Neutrophil (primary cell): ENCODE measurements around the gene LMOD2.

Source experiments
- H3K27ac ChIP-seq: fragments of 200-600 bp; sonication (generic); 2 replicates; pipeline ENCODE4 v1.5.1; 2016; ENCODE audit warnings: mild to moderate bottlenecking, moderate library complexity
- H3K27me3 ChIP-seq: fragments of 200-600 bp; sonication (generic); 2 replicates; pipeline ENCODE4 v1.6.0; 2016; ENCODE audit warnings: mild to moderate bottlenecking
- H3K36me3 ChIP-seq: fragments of 200-600 bp; sonication (generic); 2 replicates; pipeline ENCODE4 v1.5.1; 2017
- H3K4me1 ChIP-seq, 2 experiments: fragments of 200-600 bp in 1 of 2; sonication (generic) in 1 of 2; 1 replicate in 1 of 2; 2 replicates in 1 of 2; pipeline versions ENCODE4 v1.5.1 to v1.6.1; 2013 to 2016; ENCODE audit warnings: low read depth in 1 of 2, low read length in 1 of 2, mild to moderate bottlenecking in 1 of 2, moderate library complexity in 1 of 2; ENCODE audit not compliant: control insufficient read depth in 1 of 2, insufficient read depth in 1 of 2
- H3K4me3 ChIP-seq, 2 experiments: fragments of 200-600 bp in 1 of 2; sonication (generic) in 1 of 2; 1 replicate in 1 of 2; 2 replicates in 1 of 2; pipeline ENCODE4 v1.5.1; 2013 to 2016; ENCODE audit warnings: low read depth in 1 of 2, low read length in 1 of 2, mild to moderate bottlenecking in 1 of 2, moderate library complexity in 1 of 2
- H3K9me3 ChIP-seq: fragments of 200-600 bp; sonication (generic); 2 replicates; pipeline ENCODE4 v1.5.1; 2016
- TF ChIP-seq, protein P1 (sequence below): fragments of 200-600 bp; sonication (generic); IDR thresholded peaks from 2 replicates; pipeline ENCODE4 v1.5.1; 2016; ENCODE audit warnings: antibody characterized with exemption

LMOD2 gene

GRCh38 chr7:123673752-123674398, 18.2 kb downstream of the LMOD2 start:
- no peaks in the 10 kb centered on the region for H3K36me3 ChIP-seq

DNA sequence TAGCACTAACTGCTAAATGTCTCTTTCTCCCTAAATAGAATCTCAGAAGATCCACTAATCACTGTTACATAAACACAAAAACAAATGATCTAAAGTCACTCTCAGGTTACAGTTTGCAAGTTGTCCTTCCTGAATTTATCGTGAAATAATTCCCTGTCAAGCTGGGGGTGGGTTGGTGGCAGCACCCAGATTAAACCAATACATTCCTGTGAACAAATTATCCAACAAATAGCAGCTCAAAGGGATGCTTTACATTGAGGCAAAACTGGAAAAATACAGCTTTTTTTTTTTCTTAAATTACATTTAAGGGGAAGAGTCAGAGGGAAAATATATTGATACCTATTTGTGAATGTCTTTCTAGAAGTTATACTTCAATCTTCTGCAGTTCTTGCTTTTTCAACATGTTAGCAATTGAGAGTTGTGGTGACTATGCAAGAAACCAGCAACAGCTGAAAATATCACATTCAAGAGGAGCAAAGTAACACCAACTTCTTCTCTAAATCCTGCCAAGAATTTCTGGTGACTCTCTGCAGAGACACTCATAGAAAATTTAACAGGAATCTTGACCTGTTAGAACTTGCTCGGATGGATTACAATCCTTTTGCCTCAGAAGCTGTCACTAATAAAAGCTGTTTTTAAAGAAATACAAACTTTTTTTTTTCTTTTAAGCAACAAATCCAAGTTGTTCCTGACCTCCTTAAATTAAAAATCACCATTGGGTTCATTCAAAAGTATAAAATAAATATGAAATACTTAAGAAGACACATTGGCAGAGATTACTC, 18.9 kb downstream of the LMOD2 start:
- Histone ChIP-seq H3K9me3 (no peaks in the 10 kb centered on the region), H3K27ac (no peak overlapping the region), H3K4me3 (no peak overlapping the region), H3K4me1 (no peaks in the 10 kb centered on the region), H3K27me3 (no peaks in the 10 kb centered on the region), H3K36me3 (no peaks in the 10 kb centered on the region)
- TF ChIP-seq, protein P1, sequence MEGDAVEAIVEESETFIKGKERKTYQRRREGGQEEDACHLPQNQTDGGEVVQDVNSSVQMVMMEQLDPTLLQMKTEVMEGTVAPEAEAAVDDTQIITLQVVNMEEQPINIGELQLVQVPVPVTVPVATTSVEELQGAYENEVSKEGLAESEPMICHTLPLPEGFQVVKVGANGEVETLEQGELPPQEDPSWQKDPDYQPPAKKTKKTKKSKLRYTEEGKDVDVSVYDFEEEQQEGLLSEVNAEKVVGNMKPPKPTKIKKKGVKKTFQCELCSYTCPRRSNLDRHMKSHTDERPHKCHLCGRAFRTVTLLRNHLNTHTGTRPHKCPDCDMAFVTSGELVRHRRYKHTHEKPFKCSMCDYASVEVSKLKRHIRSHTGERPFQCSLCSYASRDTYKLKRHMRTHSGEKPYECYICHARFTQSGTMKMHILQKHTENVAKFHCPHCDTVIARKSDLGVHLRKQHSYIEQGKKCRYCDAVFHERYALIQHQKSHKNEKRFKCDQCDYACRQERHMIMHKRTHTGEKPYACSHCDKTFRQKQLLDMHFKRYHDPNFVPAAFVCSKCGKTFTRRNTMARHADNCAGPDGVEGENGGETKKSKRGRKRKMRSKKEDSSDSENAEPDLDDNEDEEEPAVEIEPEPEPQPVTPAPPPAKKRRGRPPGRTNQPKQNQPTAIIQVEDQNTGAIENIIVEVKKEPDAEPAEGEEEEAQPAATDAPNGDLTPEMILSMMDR: no peak

More at GRCh38 chr7:123673752-123674398, 18.2 kb downstream of the LMOD2 start:
- H3K9me3 ChIP-seq: no peaks in the 10 kb centered on the region
- no peaks in the 10 kb centered on the region for H3K4me1 ChIP-seq
- no peaks in the 10 kb centered on the region for H3K27me3 ChIP-seq
- TF ChIP-seq, protein P1: no peak
- no peak overlapping the region for H3K27ac ChIP-seq
- H3K4me3 ChIP-seq: no peak overlapping the region

DNA sequence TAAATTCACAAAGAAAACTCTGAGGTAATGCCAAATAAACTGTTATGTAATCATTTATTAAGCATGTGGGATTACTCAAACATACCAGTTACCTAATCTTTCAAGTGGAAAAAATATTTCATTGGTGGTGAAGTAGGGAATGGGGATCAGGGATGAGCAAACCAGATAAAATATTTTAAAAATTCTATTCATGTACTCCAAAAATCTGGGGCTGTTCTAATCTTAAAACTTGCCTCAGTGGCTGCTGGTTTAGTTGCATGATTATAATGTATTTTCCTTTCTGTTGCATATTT, 19.5 kb downstream of the LMOD2 start:
- no peak overlapping the region for H3K4me3 ChIP-seq
- no peak overlapping the region for H3K27ac ChIP-seq
- no peaks in the 10 kb centered on the region for H3K9me3 ChIP-seq
- H3K4me1 ChIP-seq: no peaks in the 10 kb centered on the region
- H3K27me3 ChIP-seq: no peaks in the 10 kb centered on the region
- TF ChIP-seq, protein P1: no peak
- H3K36me3 ChIP-seq: no peaks in the 10 kb centered on the region

DNA sequence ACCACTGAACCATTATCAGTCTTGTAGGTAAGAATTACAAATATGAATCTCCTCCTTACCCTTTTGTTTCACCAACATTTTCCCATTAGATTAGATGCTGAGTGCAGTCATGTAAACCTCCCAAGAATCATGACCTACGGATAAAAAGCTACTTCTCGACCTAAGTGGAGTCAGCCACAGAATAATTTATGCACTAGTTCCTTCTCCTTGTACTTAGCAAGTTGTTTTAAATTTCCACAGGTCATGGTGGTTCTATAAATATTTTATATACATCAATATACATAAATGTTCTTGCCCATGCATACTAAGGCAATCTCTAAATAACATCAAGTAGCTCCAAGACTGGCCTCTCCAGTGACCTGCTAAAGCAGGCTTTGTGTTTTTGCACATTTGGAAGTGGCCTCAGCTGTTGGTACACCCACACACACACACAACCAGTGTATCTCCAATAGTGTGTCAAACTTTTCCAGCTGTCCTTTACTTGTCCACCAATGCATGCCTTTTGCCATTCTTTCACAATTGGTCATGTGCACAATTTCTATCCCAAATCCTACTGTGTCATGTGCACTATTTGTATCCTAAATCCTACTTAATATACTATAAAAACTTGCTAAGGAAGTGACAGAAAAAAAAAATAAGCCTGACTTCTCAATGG, 21.5 kb downstream of the LMOD2 start:
- H3K4me3 ChIP-seq: no peak overlapping the region
- TF ChIP-seq, protein P1: no peak
- no peak overlapping the region for H3K27ac ChIP-seq

DNA sequence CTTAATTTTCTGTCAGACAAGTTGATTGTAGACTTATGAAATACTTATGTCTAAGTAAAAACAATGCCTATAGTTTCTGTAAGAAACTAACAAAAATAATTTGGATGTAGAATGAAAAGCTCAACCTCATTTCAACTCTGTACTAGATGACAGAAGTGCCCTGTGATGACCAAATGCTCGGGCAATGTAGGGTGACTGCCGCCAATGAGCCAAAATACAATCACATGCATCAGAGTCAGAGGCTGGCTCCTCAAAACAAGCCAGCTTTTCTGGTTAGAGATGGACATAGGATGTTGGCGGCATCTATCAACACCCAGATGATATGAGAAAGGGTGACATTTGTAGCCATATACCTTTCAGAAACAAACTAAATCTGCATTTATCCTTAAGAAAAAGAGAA, 23.9 kb downstream of the LMOD2 start:
- peaks cover 17% of the 10 kb centered on the region for H3K36me3 ChIP-seq
- TF ChIP-seq, protein P1: no peak
- no peaks in the 10 kb centered on the region for H3K9me3 ChIP-seq
- H3K27ac ChIP-seq: no peak overlapping the region
- H3K4me3 ChIP-seq: no peak overlapping the region
- H3K4me1 ChIP-seq: no peaks in the 10 kb centered on the region
- H3K27me3 ChIP-seq: no peaks in the 10 kb centered on the region

More for the DNA sequence above, 21.5 kb downstream of the LMOD2 start:
- peaks cover 9% of the 10 kb centered on the region for H3K36me3 ChIP-seq
- H3K9me3 ChIP-seq: no peaks in the 10 kb centered on the region
- no peaks in the 10 kb centered on the region for H3K4me1 ChIP-seq
- no peaks in the 10 kb centered on the region for H3K27me3 ChIP-seq
